ENCODE measurements around the gene RBM24. TPM values are rescaled to one million over a fixed set of nuclear protein-coding genes. Genes with fewer than 3 reads are reported as not detected.

Gene RBM24
- total and polyA plus RNA-seq, 2 donors from 2014 or later: 0.47 to 1.5 TPM

GRCh38 chr6:17267566-17267965 is 13.6 kb upstream of the RBM24 start:
- intact Hi-C loops (cut with DNase I): no loop called here
- no peak for FAIRE-seq

GRCh38 chr6:17268114-17268513 is 13.0 kb upstream of the RBM24 start:
- DNase-seq (no peak), FAIRE-seq (no peak)
- intact Hi-C loops (cut with DNase I): no loop called here
- H3K9ac ChIP-seq (ENCODE audit: low read length in 3 of 3): no peak overlapping the region
- H3K36me3 ChIP-seq (ENCODE audit: control insufficient read depth in 2 of 3, insufficient read depth in 3 of 3, low read length in 3 of 3): no peaks in the 10 kb centered on the region
- H3K9me3 ChIP-seq (ENCODE audit: control insufficient read depth in 2 of 3, insufficient read depth in 1 of 3, low read length in 3 of 3): no peaks in the 10 kb centered on the region
- H3K27me3 ChIP-seq (ENCODE audit: control insufficient read depth, insufficient read depth, low read length): no peaks in the 10 kb centered on the region
- TF ChIP-seq, protein P1, sequence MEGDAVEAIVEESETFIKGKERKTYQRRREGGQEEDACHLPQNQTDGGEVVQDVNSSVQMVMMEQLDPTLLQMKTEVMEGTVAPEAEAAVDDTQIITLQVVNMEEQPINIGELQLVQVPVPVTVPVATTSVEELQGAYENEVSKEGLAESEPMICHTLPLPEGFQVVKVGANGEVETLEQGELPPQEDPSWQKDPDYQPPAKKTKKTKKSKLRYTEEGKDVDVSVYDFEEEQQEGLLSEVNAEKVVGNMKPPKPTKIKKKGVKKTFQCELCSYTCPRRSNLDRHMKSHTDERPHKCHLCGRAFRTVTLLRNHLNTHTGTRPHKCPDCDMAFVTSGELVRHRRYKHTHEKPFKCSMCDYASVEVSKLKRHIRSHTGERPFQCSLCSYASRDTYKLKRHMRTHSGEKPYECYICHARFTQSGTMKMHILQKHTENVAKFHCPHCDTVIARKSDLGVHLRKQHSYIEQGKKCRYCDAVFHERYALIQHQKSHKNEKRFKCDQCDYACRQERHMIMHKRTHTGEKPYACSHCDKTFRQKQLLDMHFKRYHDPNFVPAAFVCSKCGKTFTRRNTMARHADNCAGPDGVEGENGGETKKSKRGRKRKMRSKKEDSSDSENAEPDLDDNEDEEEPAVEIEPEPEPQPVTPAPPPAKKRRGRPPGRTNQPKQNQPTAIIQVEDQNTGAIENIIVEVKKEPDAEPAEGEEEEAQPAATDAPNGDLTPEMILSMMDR (IDR thresholded peaks at IDR 0.05; ENCODE audit: borderline replicate concordance, extremely low read depth, insufficient read depth): no peak
- no peak overlapping the region for H3K4me3 ChIP-seq (ENCODE audit: low read length in 3 of 3)
- H3K27ac ChIP-seq (ENCODE audit: low read depth in 2 of 2, low read length in 2 of 2): no peak overlapping the region
- no peaks in the 10 kb centered on the region for H3K4me1 ChIP-seq (ENCODE audit: control insufficient read depth in 2 of 3, insufficient read depth in 2 of 3, low read depth in 1 of 3, low read length in 3 of 3)

More at GRCh38 chr6:17267566-17267965, 13.6 kb upstream of the RBM24 start:
- H3K27ac ChIP-seq (ENCODE audit: low read depth in 2 of 2, low read length in 2 of 2): no peak overlapping the region
- H3K4me1 ChIP-seq (ENCODE audit: control insufficient read depth in 2 of 3, insufficient read depth in 2 of 3, low read depth in 1 of 3, low read length in 3 of 3): no peaks in the 10 kb centered on the region
- TF ChIP-seq, protein P1 (IDR thresholded peaks at IDR 0.05; ENCODE audit: borderline replicate concordance, extremely low read depth, insufficient read depth): no peak
- H3K9me3 ChIP-seq (ENCODE audit: control insufficient read depth in 2 of 3, insufficient read depth in 1 of 3, low read length in 3 of 3): no peaks in the 10 kb centered on the region
- no peaks in the 10 kb centered on the region for H3K27me3 ChIP-seq (ENCODE audit: control insufficient read depth, insufficient read depth, low read length)
- no peaks in the 10 kb centered on the region for H3K36me3 ChIP-seq (ENCODE audit: control insufficient read depth in 2 of 3, insufficient read depth in 3 of 3, low read length in 3 of 3)
- no peak for DNase-seq
- H3K4me3 ChIP-seq (ENCODE audit: low read length in 3 of 3): no peak overlapping the region
- no peak overlapping the region for H3K9ac ChIP-seq (ENCODE audit: low read length in 3 of 3)

GRCh38 chr6:17269840-17270239 is 11.3 kb upstream of the RBM24 start:
- FAIRE-seq (no peak), DNase-seq (no peak)
- Histone ChIP-seq H3K9me3 (ENCODE audit: control insufficient read depth in 2 of 3, insufficient read depth in 1 of 3, low read length in 3 of 3) (no peaks in the 10 kb centered on the region), H3K36me3 (ENCODE audit: control insufficient read depth in 2 of 3, insufficient read depth in 3 of 3, low read length in 3 of 3) (no peaks in the 10 kb centered on the region), H3K4me1 (ENCODE audit: control insufficient read depth in 2 of 3, insufficient read depth in 2 of 3, low read depth in 1 of 3, low read length in 3 of 3) (no peaks in the 10 kb centered on the region), H3K4me3 (ENCODE audit: low read length in 3 of 3) (no peak overlapping the region), H3K27me3 (ENCODE audit: control insufficient read depth, insufficient read depth, low read length) (no peaks in the 10 kb centered on the region), H3K27ac (ENCODE audit: low read depth in 2 of 2, low read length in 2 of 2) (no peak overlapping the region), H3K9ac (ENCODE audit: low read length in 3 of 3) (no peak overlapping the region)
- intact Hi-C loops (cut with DNase I): no loop called here
- TF ChIP-seq, protein P1 (IDR thresholded peaks at IDR 0.05; ENCODE audit: borderline replicate concordance, extremely low read depth, insufficient read depth): no peak

DNA sequence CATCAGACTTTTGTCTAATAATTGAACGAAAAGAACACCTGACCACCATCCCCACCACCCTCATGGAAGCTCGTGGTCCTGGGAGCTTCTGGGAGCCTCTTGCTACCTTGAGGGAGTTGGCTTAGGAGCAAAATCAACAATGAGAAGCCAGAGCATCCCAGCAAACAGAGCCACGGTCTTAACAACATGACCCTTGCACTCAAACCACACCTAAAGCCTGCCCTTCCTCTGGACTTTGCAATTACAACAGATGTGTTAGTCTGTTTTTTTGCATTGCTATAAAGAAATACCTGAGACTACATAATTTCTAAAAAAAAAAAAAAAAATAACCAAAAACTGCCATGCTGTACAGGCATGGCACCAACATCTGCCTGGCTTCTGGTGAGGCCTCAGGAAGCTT is 9.5 kb upstream of the RBM24 start:
- Histone ChIP-seq H3K27ac (ENCODE audit: low read depth in 2 of 2, low read length in 2 of 2) (no peak overlapping the region), H3K9me3 (ENCODE audit: control insufficient read depth in 2 of 3, insufficient read depth in 1 of 3, low read length in 3 of 3) (no peaks in the 10 kb centered on the region), H3K4me3 (ENCODE audit: low read length in 3 of 3) (no peak overlapping the region), H3K36me3 (ENCODE audit: control insufficient read depth in 2 of 3, insufficient read depth in 3 of 3, low read length in 3 of 3) (no peaks in the 10 kb centered on the region), H3K27me3 (ENCODE audit: control insufficient read depth, insufficient read depth, low read length) (no peaks in the 10 kb centered on the region), H3K9ac (ENCODE audit: low read length in 3 of 3) (no peak overlapping the region), H3K4me1 (ENCODE audit: control insufficient read depth in 2 of 3, insufficient read depth in 2 of 3, low read depth in 1 of 3, low read length in 3 of 3) (no peaks in the 10 kb centered on the region)
- DNase-seq (no peak), FAIRE-seq (no peak)
- intact Hi-C loops (cut with DNase I): no loop called here
- TF ChIP-seq, protein P1 (IDR thresholded peaks at IDR 0.05; ENCODE audit: borderline replicate concordance, extremely low read depth, insufficient read depth): no peak
